Adipose tissue (tissue), 3 donors: Measurements from ENCODE around the gene MYO3B. TPM values are rescaled to one million over a fixed set of nuclear protein-coding genes. Genes with fewer than 3 reads are reported as not detected.
"Not testable (repeated sequence)": the region's sequence is repeated elsewhere in the genome, so short reads cannot be mapped to it uniquely, and the experiment has no call there.

Experiments
- H3K27ac ChIP-seq: one replicate; pipeline ENCODE4 v1.5.1; 2013; ENCODE audit warnings: low read depth, low read length
- WGBS, 3 donors: extraction: QIAGEN DNeasy Blood & Tissue Kit; methylation state at CpG; one replicate each; pipeline ENCODE4 v1.1.7; 2013; 5-methylcytosine and 5-hydroxymethylcytosine counted together
- polyA plus RNA-seq, 3 donors: library from polyadenylated mRNA; stranded (reverse); fragments of 200-250 nt; gene quantifications; one replicate each; pipeline ENCODE4 v1.2.3, GENCODE V29; 2013
- donor health status: healthy with polysubstance abuse.
- donor health status: Bipolar disorder and iron deficiency.
- donor health status: healthy.

MYO3B gene
- polyA plus RNA-seq, 3 donors = 0.01 to 0.28 TPM; not detected in 1

GRCh38 chr2:170408461-170409163 lies 230.7 kb downstream of the MYO3B start:
- WGBS, 3 donors = 24 to 38% (median 28%) methylated on average over 6 of the region's 6 CpGs
- H3K27ac ChIP-seq = no peak overlapping the region

- 2 to 5% (median 3%) methylated on average over 9 of the region's 9 CpGs for WGBS, 3 donors
- H3K27ac ChIP-seq = no peak overlapping the region
Observed at GRCh38 chr2:170409164-170409535, 231.2 kb downstream of the MYO3B start.

- H3K27ac ChIP-seq = no peak overlapping the region
Observed at GRCh38 chr2:170411660-170412059, 233.7 kb downstream of the MYO3B start.

- H3K27ac ChIP-seq = no peak overlapping the region
Observed at GRCh38 chr2:170420961-170421687, 243.2 kb downstream of the MYO3B start.

GRCh38 chr2:170423919-170424318 lies 246.0 kb downstream of the MYO3B start:
- no peak overlapping the region for H3K27ac ChIP-seq
- WGBS, 3 donors = 84 to 96% (median 91%) methylated on average over 2 of the region's 2 CpGs

More at GRCh38 chr2:170420961-170421687, 243.2 kb downstream of the MYO3B start:
- 54 to 69% (median 55%) methylated on average over 11 of the region's 11 CpGs for WGBS, 3 donors

GRCh38 chr2:170425281-170425751 lies 247.4 kb downstream of the MYO3B start:
- 59 to 66% (median 60%) methylated on average over 2 of the region's 2 CpGs for WGBS, 3 donors
- H3K27ac ChIP-seq = no peak overlapping the region

GRCh38 chr2:170428868-170429267 lies 250.9 kb downstream of the MYO3B start:
- 71 to 93% (median 86%) methylated on average over 2 of the region's 2 CpGs for WGBS, 3 donors

GRCh38 chr2:170432823-170433222 lies 254.9 kb downstream of the MYO3B start:
- WGBS, 3 donors = 93 to 99% (median 96%) methylated on average over 4 of the region's 4 CpGs
- no peak overlapping the region for H3K27ac ChIP-seq

More at GRCh38 chr2:170428868-170429267, 250.9 kb downstream of the MYO3B start:
- no peak overlapping the region for H3K27ac ChIP-seq

GRCh38 chr2:170433448-170433847 lies 255.5 kb downstream of the MYO3B start:
- 73 to 80% (median 80%) methylated on average over 2 of the region's 2 CpGs for WGBS, 3 donors
- H3K27ac ChIP-seq = no peak overlapping the region

GRCh38 chr2:170434396-170434795 lies 256.4 kb downstream of the MYO3B start:
- not testable (repeated sequence) for H3K27ac ChIP-seq
- 85 to 87% (median 85%) methylated on average over 5 of the region's 5 CpGs for WGBS, 3 donors

GRCh38 chr2:170434900-170435621 lies 257.1 kb downstream of the MYO3B start:
- no peak overlapping the region for H3K27ac ChIP-seq
- WGBS, 3 donors = 55 to 62% (median 61%) methylated on average over 6 of the region's 6 CpGs

GRCh38 chr2:170436077-170436943 lies 258.4 kb downstream of the MYO3B start:
- WGBS, 3 donors = 43 to 59% (median 54%) methylated on average over 5 of the region's 5 CpGs
- H3K27ac ChIP-seq = no peak overlapping the region

GRCh38 chr2:170446078-170446477 lies 268.1 kb downstream of the MYO3B start:
- H3K27ac ChIP-seq = no peak overlapping the region
- 59 to 84% (median 61%) methylated on average over 3 of the region's 3 CpGs for WGBS, 3 donors

GRCh38 chr2:170449034-170449433 lies 271.1 kb downstream of the MYO3B start:
- H3K27ac ChIP-seq = no peak overlapping the region
- WGBS, 3 donors = 61 to 89% (median 76%) methylated on average over 1 of the region's 1 CpG

GRCh38 chr2:170454471-170455372 lies 276.8 kb downstream of the MYO3B start:
- 82 to 89% (median 84%) methylated on average over 7 of the region's 7 CpGs for WGBS, 3 donors
- H3K27ac ChIP-seq = no peak overlapping the region

GRCh38 chr2:170455617-170456426 lies 277.9 kb downstream of the MYO3B start:
- H3K27ac ChIP-seq = no peak overlapping the region
- 35 to 64% (median 64%) methylated on average over 5 of the region's 5 CpGs for WGBS, 3 donors
